OCI-LY7 (cell line): Measurements from ENCODE around the gene XKR7.

Experiments used
- EZH2phosphoT487 ChIP-seq: fragments of 200-600 bp; sonication (generic); IDR thresholded peaks from 2 replicates; pipeline ENCODE4 v1.6.1; 2018; ENCODE audit warnings: low read depth, borderline replicate concordance, mild to moderate bottlenecking, mixed run types, antibody characterized with exemption, low read length, moderate library complexity, mixed read lengths
- TF ChIP-seq, protein P1 (sequence below): fragments of 200-600 bp; sonication (generic); conservative IDR thresholded peaks from 2 replicates; pipeline ENCODE4 v1.5.1; 2014; ENCODE audit warnings: mild to moderate bottlenecking, antibody characterized with exemption, low read length, moderate library complexity, mixed read lengths

DNA sequence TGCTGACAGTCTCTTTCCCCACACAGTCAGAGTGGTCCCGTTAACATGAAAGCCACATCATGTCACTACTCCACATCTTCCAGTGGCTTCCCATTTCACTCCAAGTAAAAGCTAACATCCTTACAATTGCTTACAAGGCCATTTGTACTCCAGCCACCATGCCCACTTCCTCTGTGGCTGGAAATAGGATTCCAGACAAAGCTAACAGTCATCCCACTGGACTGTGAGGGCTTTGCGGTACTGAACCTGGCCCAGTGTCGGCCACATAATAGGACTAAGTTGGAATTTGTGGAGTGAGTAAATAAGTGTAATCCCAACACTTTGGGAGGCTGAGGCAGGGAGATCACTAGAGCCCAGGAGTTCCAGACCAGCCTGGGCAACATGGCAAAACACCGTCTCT lies 53.1 kb downstream of the XKR7 start:
- no peak for TF ChIP-seq EZH2phosphoT487
- TF ChIP-seq, protein P1, sequence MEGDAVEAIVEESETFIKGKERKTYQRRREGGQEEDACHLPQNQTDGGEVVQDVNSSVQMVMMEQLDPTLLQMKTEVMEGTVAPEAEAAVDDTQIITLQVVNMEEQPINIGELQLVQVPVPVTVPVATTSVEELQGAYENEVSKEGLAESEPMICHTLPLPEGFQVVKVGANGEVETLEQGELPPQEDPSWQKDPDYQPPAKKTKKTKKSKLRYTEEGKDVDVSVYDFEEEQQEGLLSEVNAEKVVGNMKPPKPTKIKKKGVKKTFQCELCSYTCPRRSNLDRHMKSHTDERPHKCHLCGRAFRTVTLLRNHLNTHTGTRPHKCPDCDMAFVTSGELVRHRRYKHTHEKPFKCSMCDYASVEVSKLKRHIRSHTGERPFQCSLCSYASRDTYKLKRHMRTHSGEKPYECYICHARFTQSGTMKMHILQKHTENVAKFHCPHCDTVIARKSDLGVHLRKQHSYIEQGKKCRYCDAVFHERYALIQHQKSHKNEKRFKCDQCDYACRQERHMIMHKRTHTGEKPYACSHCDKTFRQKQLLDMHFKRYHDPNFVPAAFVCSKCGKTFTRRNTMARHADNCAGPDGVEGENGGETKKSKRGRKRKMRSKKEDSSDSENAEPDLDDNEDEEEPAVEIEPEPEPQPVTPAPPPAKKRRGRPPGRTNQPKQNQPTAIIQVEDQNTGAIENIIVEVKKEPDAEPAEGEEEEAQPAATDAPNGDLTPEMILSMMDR = no peak
